B cell (primary cell): Measurements from ENCODE around the gene AMBRA1.

Experiments used
- CTCF ChIP-seq: fragments of 200-600 bp; IDR thresholded peaks from one replicate; pipeline ENCODE4 v1.8.0; 2022; ENCODE audit warnings: antibody characterized with exemption, mild to moderate bottlenecking
- EZH2 ChIP-seq: IDR thresholded peaks from 2 replicates; pipeline ENCODE4 v1.6.1; 2012; ENCODE audit warnings: borderline replicate concordance, low read depth, mild to moderate bottlenecking, moderate library complexity, low read length; ENCODE audit not compliant: insufficient read depth, poor library complexity, severe bottlenecking

DNA sequence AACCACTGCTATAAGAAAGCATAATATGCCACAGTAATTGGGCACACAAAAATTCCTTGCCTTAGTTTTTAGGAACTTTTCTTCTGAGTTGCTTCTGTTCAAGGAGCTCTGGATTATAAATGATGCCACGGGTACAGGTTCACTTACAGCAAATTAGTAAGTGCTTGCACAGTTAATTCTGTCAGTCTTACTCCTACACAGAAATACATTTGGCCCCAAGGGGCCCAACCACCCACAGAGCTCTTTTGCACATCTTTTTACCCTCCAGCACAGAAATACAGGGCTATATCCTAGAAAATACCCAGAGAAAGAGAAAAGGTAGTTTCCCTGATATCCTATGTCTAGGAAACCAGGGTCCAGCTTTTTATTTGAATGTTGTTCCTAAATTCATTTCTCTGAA, 115.6 kb downstream of the AMBRA1 start:
- TF ChIP-seq CTCF = no peak
- no peak for TF ChIP-seq EZH2
